GM21528 (cell line): ENCODE data around the gene OGA.

Source experiments
- ATAC-seq: cut with Tn5 transposase; IDR thresholded peaks from one replicate; pipeline ENCODE4 v1.9.1; 2021; ENCODE audit warnings: mild to moderate bottlenecking, moderate library complexity; ENCODE audit not compliant: unreplicated experiment, low FRiP score

Gene OGA

GRCh38 chr10:101766306-101766705 lies 51.9 kb downstream of the OGA start:
- ATAC-seq: no peak

DNA sequence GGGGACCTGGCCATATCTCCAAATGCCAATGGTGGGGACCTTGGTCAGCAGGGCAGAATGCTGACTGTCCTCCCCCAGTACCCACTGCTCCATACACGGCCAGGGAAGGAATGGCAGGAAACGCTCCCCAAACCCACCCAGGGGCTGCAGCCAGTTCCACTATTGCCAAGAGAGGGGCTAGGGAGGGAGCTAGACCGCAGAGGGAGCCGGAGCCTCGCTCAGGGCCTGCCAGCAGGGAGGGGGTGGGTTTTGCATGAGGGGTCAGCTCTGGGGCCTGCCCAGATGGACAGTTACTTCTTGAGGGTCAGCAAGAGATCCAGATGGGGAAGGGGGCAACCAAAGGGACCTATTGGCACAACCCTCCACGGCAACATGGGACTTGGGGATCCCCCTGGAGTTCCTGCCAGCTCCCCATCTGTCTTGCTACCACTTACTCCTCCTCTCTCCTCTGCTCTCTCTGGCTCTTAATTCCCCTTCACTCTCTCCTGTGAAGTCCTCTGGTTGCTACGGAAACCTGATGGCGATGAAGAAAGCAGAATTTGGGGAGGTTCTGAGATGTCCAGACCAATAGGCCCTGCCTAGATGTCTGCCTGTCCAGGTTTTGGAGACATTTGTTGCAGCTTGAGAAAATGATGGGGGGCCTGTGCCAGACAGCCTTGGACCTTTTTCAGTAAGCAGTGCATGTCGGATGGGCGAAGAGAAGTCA lies 55.0 kb downstream of the OGA start:
- ATAC-seq: no peak

DNA sequence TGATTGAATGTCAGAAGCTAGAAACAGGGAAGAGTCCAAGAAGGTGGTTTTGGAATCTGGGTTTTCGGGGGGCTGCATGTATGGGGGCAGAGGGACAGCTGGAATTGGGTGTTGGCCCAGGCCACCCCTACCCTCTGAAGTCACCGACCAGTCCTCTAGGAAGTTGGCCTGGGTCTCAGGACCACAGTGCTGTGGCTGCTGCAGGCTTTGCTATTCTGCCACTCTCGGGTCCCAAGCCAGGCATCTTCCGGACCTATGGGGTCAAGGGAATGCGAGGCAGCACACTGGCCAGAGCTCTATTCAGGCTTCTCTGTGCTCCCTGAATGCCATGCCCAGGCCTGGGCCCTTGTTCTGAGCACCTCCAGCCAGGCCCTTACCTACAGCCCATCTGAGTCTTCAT lies 55.5 kb downstream of the OGA start:
- ATAC-seq: no peak

- ATAC-seq: no peak
These were observed 57.0 kb downstream of the OGA start for GRCh38 chr10:101761226-101761625.

DNA sequence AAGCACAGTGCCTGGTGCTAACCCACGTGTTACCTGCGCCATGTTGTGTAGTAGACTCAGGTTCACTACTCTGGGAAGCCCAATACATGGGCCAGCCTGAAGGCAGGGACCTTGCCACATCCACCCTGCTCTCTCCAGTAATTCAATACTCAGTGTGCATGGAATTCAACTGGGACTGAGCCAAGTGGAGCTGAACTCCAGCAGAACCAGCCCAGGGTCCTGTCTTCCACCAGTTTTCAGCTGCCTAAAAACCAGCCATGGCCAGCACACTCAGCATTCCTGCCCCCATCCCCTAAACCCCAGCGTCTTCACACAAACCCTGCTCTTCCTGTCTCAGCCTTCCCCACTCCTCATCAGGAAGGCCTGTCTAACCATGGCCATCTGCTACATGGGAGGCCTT lies 57.7 kb downstream of the OGA start:
- ATAC-seq: no peak

GRCh38 chr10:101759309-101760247 lies 58.7 kb downstream of the OGA start:
- no peak for ATAC-seq

GRCh38 chr10:101758858-101759257 lies 59.4 kb downstream of the OGA start:
- ATAC-seq: no peak

DNA sequence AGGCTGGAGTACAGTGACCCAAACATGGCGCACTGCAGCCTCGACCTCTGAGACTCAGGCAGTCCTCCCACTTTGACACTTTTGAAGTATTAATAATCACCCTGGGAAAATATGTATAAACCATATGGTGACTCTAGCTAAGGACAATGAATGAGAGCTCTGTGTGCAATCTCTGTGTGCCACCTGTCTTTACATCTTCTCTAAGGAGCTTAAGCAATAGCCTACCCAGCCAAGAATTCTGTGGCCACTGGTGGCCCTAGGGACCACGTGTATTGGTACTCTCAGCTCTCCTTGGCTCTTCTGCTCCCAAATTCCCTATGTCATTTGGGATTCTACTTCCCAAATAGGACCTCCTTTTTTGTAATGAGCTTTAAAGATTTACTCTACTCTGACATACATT lies 66.0 kb downstream of the OGA start:
- ATAC-seq: no peak

DNA sequence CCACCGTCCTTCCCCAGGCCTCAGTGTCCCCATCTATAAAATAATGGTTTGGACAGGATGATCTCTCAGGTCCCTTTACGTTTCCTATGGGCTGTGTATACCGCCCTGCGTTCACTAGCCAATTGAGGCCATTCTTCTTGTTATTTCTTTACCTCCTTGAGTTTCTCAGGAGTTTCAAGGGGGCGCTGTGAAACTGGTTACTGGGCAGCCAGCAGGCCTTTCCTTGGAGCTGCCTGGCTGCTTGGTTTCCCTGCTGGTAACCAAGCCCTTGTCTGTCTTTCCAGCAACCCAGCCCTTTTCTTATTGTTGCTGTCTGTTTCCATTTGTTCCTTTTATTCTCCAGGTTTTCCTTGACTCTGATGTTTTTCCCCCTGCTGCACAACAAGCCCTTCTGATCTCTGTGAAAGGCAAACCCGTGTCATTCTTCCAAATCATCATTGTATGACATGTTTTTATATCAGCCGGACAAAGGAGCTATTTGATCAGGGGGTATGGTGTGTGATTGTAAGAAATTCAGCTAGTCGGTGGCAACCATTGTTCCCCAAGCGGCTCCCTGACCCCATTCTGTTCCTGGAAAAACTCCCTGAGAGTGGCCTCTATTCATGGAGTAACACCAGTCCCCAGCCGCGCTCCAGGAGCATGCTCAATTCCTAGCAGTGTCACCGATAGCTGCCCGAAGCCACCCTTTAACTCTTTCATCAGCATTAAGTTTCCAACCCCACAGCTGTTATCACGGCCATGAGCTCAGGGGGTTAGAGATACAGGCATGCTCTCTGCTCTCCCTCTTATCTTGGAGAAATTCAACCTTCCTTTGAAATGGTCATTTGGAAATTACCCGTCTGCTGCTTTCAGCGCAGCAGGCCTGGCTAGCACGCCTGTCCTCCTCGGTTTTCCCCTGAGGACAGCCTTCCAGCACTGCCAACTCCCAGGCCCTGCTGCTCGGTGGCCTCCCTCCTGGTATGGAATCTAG lies 68.9 kb downstream of the OGA start:
- no peak for ATAC-seq

DNA sequence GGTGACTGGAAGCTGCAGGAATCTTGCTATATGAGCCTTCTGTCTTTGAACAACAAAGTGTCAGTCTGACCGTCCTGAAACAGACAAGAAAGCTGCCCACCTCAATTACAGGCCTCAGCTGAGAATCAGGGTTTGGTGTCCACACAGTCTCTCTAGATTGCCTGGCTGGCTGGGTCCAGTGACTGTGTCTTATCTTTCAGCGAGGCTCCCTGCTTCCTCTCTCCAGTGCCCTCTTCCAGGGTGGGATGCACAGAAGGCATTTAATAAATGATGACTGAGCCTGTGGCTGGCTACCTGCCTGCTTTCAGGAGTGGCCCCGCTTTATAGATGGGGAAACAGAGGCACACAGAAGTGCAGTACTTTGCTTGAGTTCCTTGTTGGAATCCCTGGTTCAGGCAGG lies 69.7 kb downstream of the OGA start:
- no peak for ATAC-seq

GRCh38 chr10:101745074-101745696 lies 73.1 kb downstream of the OGA start:
- ATAC-seq: no peak

DNA sequence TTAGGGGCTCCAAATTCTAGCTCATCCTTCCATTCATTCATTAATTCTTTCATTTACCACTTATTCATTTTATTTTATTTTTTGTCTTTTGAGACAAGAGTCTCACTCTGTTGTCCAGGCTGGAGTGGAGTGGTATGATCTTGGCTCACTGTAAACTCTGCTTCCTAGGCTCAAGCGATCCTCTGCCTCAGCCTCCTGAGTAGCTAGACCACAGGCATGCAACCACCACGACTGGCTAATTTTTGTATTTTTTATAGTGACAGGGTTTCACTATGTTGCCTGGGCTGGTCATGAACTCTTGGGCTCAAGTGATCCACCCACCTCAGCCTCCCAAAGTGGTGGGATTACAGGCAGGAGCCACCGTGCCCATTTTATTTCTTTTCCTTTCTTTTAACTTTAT lies 74.0 kb downstream of the OGA start:
- no peak for ATAC-seq

- no peak for ATAC-seq
These were observed 76.3 kb downstream of the OGA start for GRCh38 chr10:101741938-101742337.

GRCh38 chr10:101736666-101737065 lies 81.6 kb downstream of the OGA start:
- no peak for ATAC-seq
